GM19468 (cell line): Measurements from ENCODE around the gene DERL2.
A peak's percentile ranks its signal among the peaks of the same experiment; 100 is the strongest.

ENCODE experiments used
- ATAC-seq: cut with Tn5 transposase; IDR thresholded peaks from one replicate; pipeline ENCODE4 v1.9.1; 2021; ENCODE audit warnings: mild to moderate bottlenecking, moderate library complexity, moderate number of reproducible peaks; ENCODE audit not compliant: unreplicated experiment; ENCODE audit errors: extremely low read depth

Gene DERL2

DNA sequence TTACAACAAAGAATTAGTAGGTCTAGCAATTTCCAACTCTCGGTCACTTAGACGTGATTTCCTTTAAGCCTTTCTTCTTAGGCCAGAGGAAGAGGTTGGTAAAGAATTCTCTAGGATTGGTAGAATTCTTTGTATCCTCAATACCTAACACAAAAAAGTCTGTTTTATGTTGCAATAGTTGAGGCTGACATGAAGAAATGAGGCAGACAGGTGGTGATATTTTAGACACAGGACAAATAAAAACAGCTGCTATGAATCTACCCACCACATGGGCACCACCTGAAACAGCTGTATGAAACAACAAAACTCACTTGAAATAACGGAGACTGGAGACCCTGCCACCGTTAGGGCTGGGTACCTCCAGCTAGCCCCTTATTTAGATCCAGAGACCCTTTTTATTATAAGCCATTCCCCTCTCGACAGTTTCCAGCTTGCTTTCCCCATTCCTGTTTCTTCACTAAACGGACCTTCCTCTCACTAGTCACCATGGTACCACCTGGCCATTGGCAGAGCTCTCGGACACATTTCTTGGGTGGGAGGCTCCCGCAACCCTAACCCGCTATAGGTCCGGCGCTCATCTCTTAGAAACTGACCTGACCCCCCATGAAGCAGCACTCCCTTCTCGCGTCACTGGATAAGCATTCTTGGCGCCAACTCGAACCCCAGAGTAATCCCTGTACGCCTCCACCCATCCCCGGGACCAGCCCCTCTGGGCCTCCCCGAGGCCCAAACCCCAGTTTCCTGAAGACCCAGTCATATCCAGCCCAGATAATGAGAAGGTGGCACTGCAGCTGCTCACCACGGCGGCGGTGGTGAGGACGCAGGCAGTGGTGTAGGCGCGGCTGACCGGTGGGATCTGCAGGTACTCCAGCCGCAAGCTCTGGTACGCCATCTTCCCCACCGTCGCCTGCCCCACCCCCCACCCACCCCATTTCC is at the start of gene DERL2:
Gene DERL2, minus strand, starts transcription at position 909 of the 936 bp plus-strand sequence. Its CDS starts 17 bp downstream, at position 892.
- peak; percentile 5 for ATAC-seq

DNA sequence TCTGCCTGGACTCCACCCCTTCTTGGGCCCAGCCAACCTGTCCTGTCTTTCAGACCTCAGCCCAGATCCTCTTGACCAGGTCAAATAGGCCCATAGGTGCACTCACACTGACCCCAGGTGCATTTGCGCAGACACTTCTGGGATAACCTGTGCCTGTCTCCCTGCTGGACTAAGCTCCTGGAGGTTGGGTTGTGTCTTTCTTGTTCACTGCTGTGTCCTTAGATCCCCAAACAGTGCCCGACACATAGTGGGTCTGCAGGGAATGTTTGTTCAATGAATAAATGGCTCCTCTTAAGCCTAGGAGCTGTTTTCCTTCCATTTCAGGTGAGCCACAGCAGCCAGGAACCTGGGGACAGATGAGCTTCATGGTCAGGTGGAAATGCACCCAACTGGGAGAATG is 49.5 kb upstream of the DERL2 start:
- no peak for ATAC-seq

DNA sequence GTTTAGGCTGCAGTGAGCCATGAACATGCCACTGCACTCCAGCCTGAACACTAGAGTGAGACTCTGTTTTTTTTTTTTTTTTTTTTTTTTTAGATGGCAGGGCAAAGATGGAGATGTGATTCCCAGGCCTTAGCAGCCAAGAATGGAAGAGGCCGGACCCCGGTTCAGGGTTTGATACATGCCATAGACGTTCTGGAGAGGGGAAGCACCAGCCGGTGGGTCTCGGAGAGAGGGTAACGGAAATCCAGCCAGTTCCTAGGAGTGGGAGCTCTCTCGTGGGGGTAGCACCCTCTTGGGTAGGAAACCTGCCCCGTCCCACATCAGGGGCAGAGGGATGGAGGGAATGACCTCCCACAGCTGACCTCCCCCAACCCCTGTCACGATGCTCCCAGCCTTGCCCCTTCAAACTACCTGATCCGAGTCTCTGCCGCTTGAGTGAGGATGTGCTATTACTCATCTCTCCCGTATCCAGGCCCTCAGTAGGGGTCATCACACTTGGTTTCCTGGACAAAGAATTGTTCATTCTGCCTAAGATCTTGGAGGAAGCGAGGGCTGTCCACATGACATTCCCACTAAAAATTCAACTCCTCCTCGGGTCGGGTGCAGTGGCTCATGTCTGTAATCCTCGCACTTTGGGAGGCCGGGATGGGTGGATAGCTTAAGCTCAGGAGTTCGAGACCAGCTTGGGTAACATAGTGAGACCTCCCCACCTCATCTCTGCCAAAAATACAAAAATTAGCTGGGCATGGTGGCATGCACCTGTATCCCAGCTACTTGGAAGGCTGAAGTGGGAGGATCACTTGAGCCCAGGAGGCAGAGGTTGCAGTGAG is 47.7 kb upstream of the DERL2 start:
- ATAC-seq = no peak

DNA sequence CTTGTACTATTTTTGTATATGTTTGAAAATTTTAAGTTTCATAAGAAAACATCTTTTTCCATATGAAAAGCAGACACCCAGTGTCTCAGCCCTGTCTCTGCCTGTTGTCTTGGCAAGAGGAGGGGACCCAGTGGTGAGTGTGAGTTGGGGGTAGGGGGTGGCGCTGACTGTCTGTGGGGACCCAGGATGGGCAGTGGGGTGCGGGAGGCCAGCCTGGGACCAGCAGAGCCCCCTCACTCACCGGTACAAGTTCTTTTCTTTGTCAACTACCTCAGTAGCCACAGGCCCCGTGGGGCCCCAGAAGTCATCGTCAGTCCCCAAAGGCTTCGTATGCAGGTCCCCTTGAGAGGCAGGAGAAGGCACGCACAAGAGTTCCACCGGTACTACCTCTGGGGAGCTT is 46.6 kb upstream of the DERL2 start:
- no peak for ATAC-seq

DNA sequence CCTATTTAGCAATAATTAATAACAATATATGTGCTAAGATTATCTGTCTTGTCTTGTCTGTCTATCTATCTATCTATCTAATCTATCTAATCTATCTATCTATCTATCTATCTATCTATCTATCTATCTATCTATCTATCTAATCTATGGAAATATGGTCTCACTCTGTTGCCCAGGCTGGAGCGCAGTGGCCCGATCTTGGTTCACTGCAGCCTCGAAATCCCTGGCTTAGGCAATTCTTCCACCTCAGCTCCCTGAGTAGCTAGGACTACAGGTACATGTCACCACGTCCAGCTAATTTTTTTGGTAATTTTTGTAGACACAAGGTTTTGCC is 45.1 kb upstream of the DERL2 start:
- no peak for ATAC-seq

DNA sequence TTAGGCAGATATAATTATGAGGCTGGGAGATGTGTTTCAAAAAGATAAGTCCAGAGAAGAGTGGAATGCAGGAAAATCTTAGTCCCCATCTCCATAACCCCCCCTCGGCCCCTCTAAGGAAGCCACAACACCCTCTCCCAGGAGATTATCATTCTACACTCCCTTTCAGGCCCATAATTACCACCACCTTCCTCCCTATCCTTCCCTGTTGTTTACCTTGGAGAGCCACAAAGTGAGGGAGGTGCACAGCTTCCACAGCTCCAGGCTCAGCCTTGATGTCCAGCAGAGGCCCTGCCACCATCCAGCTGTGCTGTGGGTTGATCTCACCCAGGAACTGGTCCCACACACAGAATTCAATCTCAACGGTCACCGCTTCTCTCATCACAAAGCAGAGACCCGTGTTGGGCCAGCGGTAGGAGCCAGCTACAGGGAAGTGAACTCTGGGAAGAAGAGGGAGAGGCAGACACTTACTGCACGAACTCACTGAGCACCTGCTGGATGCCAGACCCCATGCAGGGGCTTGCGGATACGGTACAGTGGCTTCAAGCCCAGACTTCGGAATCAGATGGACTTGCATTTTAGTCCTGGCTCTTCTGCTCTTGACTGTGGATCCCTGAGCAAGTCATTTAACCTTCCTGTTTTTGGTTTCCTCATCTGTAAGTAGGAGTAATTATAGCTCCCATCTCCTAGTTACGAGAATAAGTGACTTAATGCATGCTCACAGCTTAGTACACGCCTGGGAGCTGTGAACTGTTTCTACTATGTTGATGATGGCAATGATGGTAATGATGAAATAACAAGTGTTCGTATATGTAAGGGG is 44.5 kb upstream of the DERL2 start:
- ATAC-seq = no peak

DNA sequence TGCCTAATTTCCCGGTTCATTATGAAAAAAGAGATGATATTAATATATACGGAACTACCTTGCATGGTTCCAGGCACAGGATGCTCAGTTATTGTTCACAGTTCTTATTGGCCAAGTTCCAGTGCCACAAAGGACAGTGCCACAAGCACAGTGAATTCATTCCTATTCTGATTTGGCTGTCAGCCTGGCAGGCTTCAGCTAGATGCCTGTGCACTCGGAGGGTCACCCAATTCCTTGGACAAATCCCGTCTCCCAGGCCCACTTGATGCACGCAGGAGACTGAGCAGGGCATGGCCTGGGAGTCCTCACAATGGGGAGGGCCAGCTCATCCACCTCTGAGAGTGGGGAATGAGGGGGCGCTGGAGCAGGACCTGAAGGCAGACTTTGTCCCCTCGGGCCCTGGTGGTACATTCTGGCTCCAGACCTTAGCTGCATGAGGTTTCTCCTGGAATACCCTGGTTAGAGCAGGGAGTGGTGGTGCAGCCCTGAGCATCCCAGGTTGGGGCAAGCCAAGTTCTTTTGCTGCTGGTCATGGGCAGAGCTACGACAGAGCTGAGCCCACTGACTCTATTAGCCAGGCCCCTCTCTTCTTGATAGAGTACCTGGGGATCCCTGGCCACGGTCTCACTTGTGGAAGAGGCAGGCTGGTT is 41.7 kb upstream of the DERL2 start:
- no peak for ATAC-seq

DNA sequence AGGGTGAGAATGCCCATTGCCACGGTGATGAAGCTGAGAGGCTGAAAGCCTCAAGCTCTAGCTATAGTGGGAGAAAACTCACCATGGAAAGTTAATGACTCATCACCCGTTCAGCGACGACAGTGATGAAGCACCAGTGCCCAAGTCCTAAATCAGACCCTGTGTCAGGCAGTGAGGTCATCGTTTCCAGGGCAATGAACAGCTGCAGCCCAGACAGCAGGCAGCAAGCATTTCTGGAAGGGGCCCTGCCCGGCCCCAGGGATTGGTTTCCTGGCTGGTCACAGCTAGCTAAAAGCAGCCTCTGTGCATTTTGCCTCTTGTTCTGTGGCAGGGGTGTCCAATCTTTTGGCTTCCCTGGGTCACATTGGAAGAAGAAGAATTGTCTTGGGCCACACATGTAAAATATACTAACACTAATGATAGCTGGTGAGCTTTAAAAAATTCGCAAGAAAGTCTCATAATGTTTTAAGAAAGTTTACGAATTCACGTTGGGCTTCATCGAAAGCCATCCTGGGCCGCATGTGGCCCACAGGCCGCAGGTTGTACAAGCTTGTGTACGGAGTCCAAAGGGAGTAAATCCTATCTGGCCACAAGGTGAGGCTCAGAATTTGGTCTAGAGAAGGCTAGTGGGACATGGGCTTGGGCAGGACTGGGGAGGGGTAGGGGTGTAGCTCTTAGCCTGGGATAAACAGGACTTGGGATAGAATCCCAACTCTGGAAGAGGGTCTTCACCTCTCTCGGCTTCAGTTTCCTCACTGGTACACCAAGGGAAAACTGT is 41.0 kb upstream of the DERL2 start:
- ATAC-seq = no peak

DNA sequence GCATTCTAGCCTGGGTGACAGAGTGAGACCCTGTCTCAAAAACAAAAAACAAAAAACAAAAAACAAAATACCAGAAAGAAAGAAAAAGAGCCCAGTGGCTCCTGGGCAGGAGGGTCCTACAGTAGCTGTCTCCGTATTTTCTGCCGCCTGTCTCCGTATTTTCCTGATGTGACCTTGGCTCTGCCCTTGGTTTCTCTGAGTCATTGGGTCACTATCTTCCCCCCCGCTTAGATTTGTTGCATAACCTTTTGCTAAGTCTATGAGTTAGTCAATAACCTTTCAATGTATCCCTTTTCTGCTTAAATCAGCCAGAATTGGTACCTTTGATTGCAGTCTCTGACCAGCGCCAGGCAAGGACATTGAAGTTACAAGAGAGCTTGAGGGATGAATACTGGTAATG is 37.3 kb upstream of the DERL2 start:
- no peak for ATAC-seq

DNA sequence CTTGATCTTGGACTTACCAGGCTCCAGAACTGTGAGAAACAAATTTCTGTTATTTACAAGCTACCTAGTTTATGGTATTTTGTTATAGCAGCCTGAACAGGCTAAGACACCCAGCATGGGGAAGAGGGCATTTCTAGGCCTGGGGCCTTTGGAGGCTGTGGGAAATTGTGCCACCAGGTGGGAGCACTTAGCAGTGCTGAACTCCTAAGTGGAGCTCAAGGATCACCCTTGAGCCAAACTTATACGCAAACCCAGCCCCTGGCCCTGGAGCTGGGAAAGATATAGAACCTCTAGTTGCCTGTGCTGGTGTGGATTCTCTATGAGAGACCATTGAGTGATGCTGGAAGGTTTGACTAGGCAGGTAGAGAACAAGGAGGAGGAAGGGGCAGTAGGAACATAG is 36.5 kb upstream of the DERL2 start:
- ATAC-seq = no peak

DNA sequence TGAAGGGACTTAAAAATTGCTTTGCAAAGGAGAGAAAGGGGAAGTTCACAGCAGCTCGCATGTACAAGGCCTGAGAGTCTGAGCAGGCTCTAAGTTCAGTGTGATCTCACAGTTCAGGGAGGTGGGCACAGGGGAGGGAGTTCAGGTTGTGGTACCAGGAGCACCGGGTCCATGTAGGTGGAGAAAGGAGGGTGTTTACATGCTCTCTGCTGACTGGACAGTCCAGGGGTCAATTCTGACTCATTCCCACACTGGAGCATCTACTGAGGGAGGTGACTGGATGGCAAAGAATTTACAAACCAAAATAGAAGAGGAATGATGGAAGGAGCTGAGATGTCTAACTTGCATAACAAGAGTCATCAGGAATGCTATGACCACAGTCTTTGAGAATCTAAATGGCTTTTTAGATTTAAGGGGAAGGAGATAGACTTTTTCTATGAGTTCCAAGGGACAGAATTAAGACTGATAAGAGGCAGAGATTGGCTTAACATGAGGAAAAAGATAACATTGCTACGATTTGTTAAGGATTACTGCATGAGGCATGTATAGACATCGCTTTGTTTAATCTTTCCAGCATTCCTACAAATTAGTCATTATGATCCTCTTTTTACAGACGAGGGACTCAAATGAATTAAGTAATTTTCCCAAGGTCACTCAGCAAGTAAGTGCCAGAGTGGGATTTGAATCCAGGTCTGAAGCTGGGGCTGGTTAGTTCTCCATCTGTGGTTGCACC is 30.2 kb upstream of the DERL2 start:
- no peak for ATAC-seq

DNA sequence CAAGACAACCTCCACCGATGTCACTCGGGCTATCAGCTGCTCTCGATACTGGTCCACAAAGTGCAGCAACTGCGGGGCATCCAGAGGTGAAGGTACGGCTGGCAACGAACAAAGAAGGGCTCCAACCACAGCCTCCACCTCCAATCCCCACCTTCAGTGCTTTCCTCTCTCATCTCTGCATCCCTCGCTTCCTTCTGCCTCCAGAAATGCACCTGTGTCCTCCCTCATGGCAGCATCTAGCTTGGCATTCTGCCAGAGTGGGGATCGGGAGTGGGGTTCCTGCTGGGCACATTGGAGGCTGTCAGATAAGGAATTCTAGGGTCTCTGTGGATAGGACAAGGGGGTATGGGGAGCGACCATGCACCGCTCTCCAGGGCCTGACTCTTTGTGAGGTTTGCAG is 29.0 kb upstream of the DERL2 start:
- no peak for ATAC-seq

DNA sequence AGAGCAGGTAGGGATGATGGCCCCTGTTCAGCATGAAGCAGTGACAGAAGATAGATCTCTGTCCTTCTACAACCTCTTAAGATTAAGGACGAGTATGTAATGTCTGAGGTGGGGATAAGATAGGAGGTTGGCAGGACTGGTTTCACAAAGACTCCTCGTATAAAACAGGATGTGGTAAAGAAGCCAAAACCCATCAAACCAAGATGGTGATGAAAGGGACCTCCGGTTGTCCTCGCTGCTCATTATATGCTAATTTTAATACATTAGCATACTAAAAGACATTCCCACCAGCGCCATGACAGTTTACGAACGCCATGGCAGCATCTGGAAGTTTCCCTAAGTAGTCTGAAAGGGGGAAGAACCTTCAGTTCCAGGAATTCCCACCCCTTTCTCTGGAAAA is 27.6 kb upstream of the DERL2 start:
- no peak for ATAC-seq

DNA sequence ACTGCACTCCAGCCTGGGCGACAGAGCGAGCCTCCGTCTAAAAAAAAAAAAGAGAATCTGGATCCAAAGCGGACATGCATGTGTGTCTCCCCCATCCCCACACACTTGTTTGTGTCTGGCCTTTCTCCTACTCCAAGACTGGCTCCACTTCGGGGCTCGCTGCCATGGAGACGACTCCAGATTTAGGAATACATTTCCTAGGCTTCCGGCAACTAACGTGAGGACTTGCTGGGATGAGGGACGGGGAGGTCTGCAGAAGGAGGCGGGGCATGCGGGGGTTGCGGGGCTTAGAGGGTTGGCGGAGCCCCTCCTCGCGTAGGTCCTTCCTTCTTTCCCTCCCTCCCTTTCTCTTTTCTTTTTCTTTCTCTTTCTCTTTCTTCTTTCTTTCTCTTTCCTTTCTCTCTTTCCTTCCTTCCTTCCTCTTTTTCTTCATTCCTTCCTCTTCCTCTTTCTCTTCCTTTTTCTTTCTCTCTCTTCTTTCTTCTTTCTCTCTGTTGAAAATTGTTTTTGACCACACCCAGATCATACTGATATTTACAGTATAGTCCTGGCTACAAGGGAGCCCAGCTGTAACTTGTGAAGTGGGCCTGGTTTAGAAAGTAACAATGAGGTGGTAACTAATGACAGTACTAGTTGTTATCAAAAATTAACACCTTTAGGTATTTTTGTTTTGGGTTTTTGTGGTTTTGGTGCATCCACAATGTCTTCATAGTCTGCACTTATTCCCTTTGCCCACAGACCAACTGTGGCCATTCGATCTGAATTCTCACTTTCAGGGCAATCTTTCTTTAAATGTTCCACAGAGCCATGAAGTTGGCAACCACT is 25.6 kb upstream of the DERL2 start:
- no peak for ATAC-seq

DNA sequence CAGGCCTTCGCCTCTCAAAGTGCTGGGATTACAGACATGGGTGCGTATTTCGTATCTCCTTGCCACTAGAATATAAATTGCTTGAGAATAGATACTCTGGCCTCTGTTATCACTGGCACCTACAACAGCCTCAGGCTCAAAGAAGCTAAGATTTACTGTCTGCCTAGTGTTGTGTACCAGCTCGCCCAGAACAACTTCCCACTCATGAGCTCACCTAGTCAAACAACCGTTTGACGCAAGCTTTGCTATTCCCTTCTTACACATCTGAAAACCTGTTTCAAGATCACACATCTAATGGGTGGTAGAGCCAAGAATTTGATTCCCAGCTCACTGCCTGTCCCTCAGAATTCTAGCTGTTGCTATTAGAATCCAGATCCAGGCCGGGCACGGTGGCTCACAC is 24.8 kb upstream of the DERL2 start:
- no peak for ATAC-seq

DNA sequence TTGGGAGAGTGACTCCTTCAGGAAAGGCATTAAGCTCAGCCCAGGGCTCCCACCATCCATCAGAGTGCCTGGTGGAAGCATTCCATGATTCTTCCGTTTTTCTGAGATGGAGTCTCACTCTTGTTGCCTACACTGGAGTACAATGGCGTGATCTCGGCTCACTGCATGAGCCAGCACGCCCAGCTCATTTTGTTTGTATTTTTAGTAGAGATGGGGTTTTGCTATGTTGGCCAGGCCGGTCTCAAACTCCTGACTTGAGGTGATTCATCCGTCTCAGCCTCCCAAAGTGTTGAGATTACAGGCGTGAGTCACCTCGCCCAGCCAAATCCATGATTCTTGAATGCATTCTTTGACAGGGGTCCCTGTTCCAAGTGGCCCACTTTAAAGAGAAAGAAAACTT is 23.5 kb upstream of the DERL2 start:
- ATAC-seq = no peak

DNA sequence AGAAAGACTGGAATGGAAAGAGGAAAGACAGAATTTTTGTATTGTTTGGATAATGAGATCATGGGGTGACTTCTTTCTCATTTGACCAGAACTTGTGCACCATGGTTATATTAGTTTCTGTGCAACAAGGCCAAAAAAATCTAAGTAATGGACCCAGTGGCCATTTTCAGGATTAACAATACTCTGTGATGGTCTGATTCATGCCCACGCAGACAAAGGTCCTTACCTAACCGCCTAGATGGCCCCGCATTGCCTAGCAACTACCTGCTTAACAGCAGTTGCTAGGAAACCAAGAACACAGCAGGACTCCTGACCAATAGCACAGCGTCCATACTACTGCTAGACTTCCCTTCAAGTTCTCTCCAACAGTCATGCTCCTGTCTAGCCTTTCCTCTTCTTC is 22.8 kb upstream of the DERL2 start:
- no peak for ATAC-seq

DNA sequence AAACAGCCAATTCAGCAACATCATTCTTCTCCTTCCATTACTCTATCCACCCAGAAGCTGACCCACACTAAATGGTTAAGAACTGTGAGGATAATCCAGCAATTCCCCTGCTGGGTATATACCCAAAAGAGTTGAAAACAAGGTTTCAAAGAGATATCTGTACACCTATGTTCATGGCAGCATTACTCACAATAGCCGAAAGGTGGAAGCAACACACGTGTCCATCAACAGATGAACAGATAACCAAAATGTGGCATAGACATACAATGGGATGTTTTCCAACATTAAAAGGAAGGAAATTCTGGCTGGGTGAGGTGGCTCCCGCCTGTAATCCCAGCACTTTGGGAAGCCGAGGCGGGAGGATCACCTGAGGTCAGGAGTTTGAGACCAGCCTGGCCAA is 20.3 kb upstream of the DERL2 start:
- no peak for ATAC-seq
